Esophagus muscularis mucosa (tissue), 4 donors: ENCODE data around the gene ZCCHC9.

Experiments used
- EP300 ChIP-seq: sonication (generic); formaldehyde crosslinking; IDR thresholded peaks from one replicate; pipeline ENCODE4 v1.6.1; 2017; ENCODE audit warnings: antibody characterized with exemption
- POLR2A ChIP-seq: fragments of 450-650 bp; IDR thresholded peaks from one replicate; pipeline ENCODE4 v1.6.1; 2017; ENCODE audit warnings: antibody characterized with exemption, moderate library complexity, mild to moderate bottlenecking, low read depth
- POLR2AphosphoS5 ChIP-seq, 2 donors: sonication (generic); formaldehyde crosslinking; IDR thresholded peaks; one replicate each; pipeline ENCODE4 v1.6.1; 2017; ENCODE audit warnings: antibody characterized with exemption in 2 of 2
- TF ChIP-seq, protein P1 (sequence below), 3 experiments: fragments of 200-600 bp in 2 of 3; fragments of 450-650 bp in 1 of 3; sonication (generic) in 2 of 3; IDR thresholded peaks; one replicate each; pipeline ENCODE4 v1.5.1; 2017 to 2019; ENCODE audit warnings: antibody characterized with exemption in 3 of 3, mild to moderate bottlenecking in 2 of 3, moderate library complexity in 1 of 3

DNA sequence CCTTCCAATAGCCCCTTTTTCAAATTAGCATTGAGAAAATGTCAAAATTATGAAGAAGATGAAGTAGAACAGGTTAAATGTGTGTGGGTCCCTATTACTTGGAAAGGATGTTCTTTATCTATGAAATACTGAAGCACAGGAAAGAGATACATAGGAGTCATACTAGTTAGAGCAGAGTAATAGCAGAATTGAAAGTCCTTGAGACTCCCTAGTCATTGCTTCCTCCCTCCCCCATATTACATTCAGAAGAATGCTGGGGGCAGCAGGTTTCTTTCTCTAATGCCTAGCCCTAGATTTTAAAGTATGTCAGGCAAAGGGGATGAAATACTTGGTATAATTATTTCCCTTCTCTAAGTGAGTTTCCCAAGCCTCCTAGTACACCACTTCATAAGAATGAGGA, 4.4 kb downstream of the ZCCHC9 start:
- TF ChIP-seq, protein P1, sequence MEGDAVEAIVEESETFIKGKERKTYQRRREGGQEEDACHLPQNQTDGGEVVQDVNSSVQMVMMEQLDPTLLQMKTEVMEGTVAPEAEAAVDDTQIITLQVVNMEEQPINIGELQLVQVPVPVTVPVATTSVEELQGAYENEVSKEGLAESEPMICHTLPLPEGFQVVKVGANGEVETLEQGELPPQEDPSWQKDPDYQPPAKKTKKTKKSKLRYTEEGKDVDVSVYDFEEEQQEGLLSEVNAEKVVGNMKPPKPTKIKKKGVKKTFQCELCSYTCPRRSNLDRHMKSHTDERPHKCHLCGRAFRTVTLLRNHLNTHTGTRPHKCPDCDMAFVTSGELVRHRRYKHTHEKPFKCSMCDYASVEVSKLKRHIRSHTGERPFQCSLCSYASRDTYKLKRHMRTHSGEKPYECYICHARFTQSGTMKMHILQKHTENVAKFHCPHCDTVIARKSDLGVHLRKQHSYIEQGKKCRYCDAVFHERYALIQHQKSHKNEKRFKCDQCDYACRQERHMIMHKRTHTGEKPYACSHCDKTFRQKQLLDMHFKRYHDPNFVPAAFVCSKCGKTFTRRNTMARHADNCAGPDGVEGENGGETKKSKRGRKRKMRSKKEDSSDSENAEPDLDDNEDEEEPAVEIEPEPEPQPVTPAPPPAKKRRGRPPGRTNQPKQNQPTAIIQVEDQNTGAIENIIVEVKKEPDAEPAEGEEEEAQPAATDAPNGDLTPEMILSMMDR (IDR thresholded peaks at IDR 0.05) = no peak
- TF ChIP-seq POLR2A = no peak
- TF ChIP-seq EP300 = no peak
- TF ChIP-seq POLR2AphosphoS5 (IDR thresholded peaks at IDR 0.05) = no peak
